Testis (tissue), 3 donors: Measurements from ENCODE around the gene DRGX. TPM values are rescaled to one million over a fixed set of nuclear protein-coding genes. Genes with fewer than 3 reads are reported as not detected.

Experiments
- DNase-seq: peaks from one replicate; pipeline ENCODE4 v3.0.0-alpha.2; 2019
- H3K27ac ChIP-seq, 2 donors: fragments of 200-600 bp; sonication (generic); one replicate each; pipeline ENCODE4 v1.5.1; 2019
- H3K27me3 ChIP-seq: fragments of 200-600 bp; sonication (generic); one replicate; pipeline ENCODE4 v1.5.1; 2019
- H3K36me3 ChIP-seq: fragments of 200-600 bp; sonication (generic); one replicate; pipeline ENCODE4 v1.5.1; 2017; ENCODE audit warnings: low read depth; ENCODE audit errors: missing control alignments
- H3K4me1 ChIP-seq: fragments of 200-600 bp; sonication (generic); one replicate; pipeline ENCODE4 v1.5.1; 2019
- H3K4me3 ChIP-seq, 2 donors: fragments of 200-600 bp; sonication (generic); one replicate each; pipeline ENCODE4 v1.5.1; 2017 to 2019
- H3K9me3 ChIP-seq: fragments of 200-600 bp; sonication (generic); one replicate; pipeline ENCODE4 v1.5.1; 2017
- CTCF ChIP-seq, 3 experiments: fragments of 450-650 bp in 2 of 3; fragments of 200-600 bp in 1 of 3; sonication (generic) in 1 of 3; IDR thresholded peaks; one replicate each; pipeline ENCODE4 v1.5.1; 2016 to 2019; ENCODE audit warnings: antibody characterized with exemption in 3 of 3, mild to moderate bottlenecking in 2 of 3, moderate library complexity in 1 of 3
- POLR2A ChIP-seq: fragments of 450-650 bp; IDR thresholded peaks from one replicate; pipeline ENCODE4 v1.6.1; 2017; ENCODE audit warnings: antibody characterized with exemption, mild to moderate bottlenecking, moderate library complexity
- WGBS, 2 donors: methylation state at CpG; one replicate each; pipeline ENCODE4 v1.1.5; 2018; 5-methylcytosine and 5-hydroxymethylcytosine counted together
- intact Hi-C: fragments of 100-400 bp; cut with DNase I; formaldehyde crosslinking; loops from one replicate; pipeline ENCODE4 v1.15.1; 2023; ENCODE audit warnings: low total_unique reads
- polyA plus RNA-seq: library from polyadenylated mRNA; stranded (reverse); fragments of 350-450 nt; fragmentation: Illumina TruSeq; extraction: RNeasy Lipid Tissue Mini Kit (QIAGEN cat#74804); gene quantifications from one replicate; pipeline ENCODE4 v1.2.3, GENCODE V29; 2014; ENCODE audit warnings: low read depth, low replicate concordance; ENCODE audit not compliant: insufficient read depth
- total RNA-seq, 2 donors: library from RNA; depleted of rRNA; stranded (reverse); fragments of >200 nt; gene quantifications; one replicate each; pipeline ENCODE4 v1.2.3, GENCODE V29; 2016

The DRGX gene
- total and polyA plus RNA-seq, 3 donors from 2014 or later, result 0.33 TPM; not detected in 2

- no peaks in the 10 kb centered on the region for H3K27me3 ChIP-seq
- TF ChIP-seq CTCF (IDR thresholded peaks at IDR 0.05) (no peak), POLR2A (no peak)
- H3K27ac ChIP-seq, result no peak overlapping the region
- DNase-seq, result no peak
- intact Hi-C loops, result no loop called here
- no peaks in the 10 kb centered on the region for H3K4me1 ChIP-seq
- no peaks in the 10 kb centered on the region for H3K9me3 ChIP-seq
- no peaks in the 10 kb centered on the region for H3K36me3 ChIP-seq
- no peak overlapping the region for H3K4me3 ChIP-seq
Measured at GRCh38 chr10:49350138-49350537, 45.8 kb downstream of the DRGX start.

GRCh38 chr10:49349390-49349789 lies 46.5 kb downstream of the DRGX start:
- Histone ChIP-seq H3K27me3 (no peaks in the 10 kb centered on the region), H3K36me3 (no peaks in the 10 kb centered on the region), H3K4me1 (no peaks in the 10 kb centered on the region), H3K27ac (no peak overlapping the region), H3K4me3 (no peak overlapping the region), H3K9me3 (no peaks in the 10 kb centered on the region)
- DNase-seq, result no peak
- no peak for TF ChIP-seq CTCF (IDR thresholded peaks at IDR 0.05)
- TF ChIP-seq POLR2A, result no peak
- WGBS, 2 donors, result 94% methylated on average over 4 of the region's 4 CpGs
- intact Hi-C loops, result no loop called here

GRCh38 chr10:49348593-49348992 lies 47.3 kb downstream of the DRGX start:
- intact Hi-C loops, result no loop called here
- Histone ChIP-seq H3K4me3 (no peak overlapping the region), H3K27me3 (no peaks in the 10 kb centered on the region), H3K36me3 (no peaks in the 10 kb centered on the region), H3K9me3 (no peaks in the 10 kb centered on the region), H3K4me1 (no peaks in the 10 kb centered on the region), H3K27ac (no peak overlapping the region)
- WGBS, 2 donors, result 74 to 76% methylated on average over 2 of the region's 2 CpGs
- TF ChIP-seq POLR2A, result no peak
- TF ChIP-seq CTCF (IDR thresholded peaks at IDR 0.05), result no peak
- no peak for DNase-seq

GRCh38 chr10:49347827-49348226 lies 48.1 kb downstream of the DRGX start:
- Histone ChIP-seq H3K27ac (no peak overlapping the region), H3K36me3 (no peaks in the 10 kb centered on the region), H3K4me1 (no peaks in the 10 kb centered on the region), H3K27me3 (no peaks in the 10 kb centered on the region), H3K9me3 (no peaks in the 10 kb centered on the region), H3K4me3 (no peak overlapping the region)
- intact Hi-C loops, result no loop called here
- 74 to 88% methylated on average over 3 of the region's 3 CpGs for WGBS, 2 donors
- TF ChIP-seq CTCF (IDR thresholded peaks at IDR 0.05) (no peak), POLR2A (no peak)
- no peak for DNase-seq

- TF ChIP-seq POLR2A, result no peak
- WGBS, 2 donors, result 93 to 96% methylated on average over 4 of the region's 4 CpGs
- Histone ChIP-seq H3K4me3 (no peak overlapping the region), H3K27ac (no peak overlapping the region), H3K36me3 (no peaks in the 10 kb centered on the region), H3K27me3 (no peaks in the 10 kb centered on the region), H3K9me3 (no peaks in the 10 kb centered on the region), H3K4me1 (no peaks in the 10 kb centered on the region)
- DNase-seq, result no peak
- intact Hi-C loops, result no loop called here
Measured at GRCh38 chr10:49347342-49347741, 48.5 kb downstream of the DRGX start.
